ENCODE measurements around the gene VPREB1. TPM values are rescaled to one million over a fixed set of nuclear protein-coding genes. Genes with fewer than 3 reads are reported as not detected.

Gene VPREB1
- total RNA-seq, 1 donor from 2014 or later, result not detected

DNA sequence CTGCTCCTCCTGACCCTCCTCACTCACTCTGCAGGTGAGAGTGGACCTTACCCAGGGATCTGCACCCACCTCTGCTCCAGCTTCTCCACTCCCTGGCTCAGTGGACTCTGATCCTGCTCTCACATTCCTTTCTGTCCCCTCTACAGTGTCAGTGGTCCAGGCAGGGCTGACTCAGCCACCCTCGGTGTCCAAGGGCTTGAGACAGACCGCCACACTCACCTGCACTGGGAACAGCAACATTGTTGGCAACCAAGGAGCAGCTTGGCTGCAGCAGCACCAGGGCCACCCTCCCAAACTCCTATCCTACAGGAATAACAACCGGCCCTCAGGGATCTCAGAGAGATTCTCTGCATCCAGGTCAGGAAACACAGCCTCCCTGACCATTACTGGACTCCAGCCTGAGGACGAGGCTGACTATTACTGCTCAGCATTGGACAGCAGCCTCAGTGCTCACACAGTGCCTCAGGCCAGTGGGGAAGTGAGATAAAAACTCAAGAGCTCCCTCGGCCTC is 29.7 kb upstream of the VPREB1 start:
- Histone ChIP-seq H3K27me3 (ENCODE audit: insufficient read depth, low read length) (no peaks in the 10 kb centered on the region), H3K9me3 (ENCODE audit: insufficient read depth, low read depth, low read length) (no peaks in the 10 kb centered on the region), H3K4me3 (ENCODE audit: insufficient read depth, low read depth, low read length) (no peak overlapping the region), H3K4me1 (ENCODE audit: insufficient read depth, low read length) (peaks cover 12% of the 10 kb centered on the region), H3K27ac (ENCODE audit: low read depth, low read length) (no peak overlapping the region), H3K79me2 (ENCODE audit: insufficient read depth, low read length) (no peaks in the 10 kb centered on the region), H3K4me2 (ENCODE audit: low read length) (no peak overlapping the region), H2AFZ (ENCODE audit: low read depth, low read length) (no peak overlapping the region), H4K20me1 (ENCODE audit: insufficient read depth, low read length) (no peaks in the 10 kb centered on the region), H3K36me3 (ENCODE audit: insufficient read depth, low read length) (no peaks in the 10 kb centered on the region), H3K9ac (ENCODE audit: low read length) (no peak overlapping the region)
- H3K4me1 Mint-ChIP-seq (ENCODE audit: low read depth, unreplicated experiment), result peaks cover 3% of the 10 kb centered on the region
- DNase-seq (ENCODE audit: low read depth), result no peak
- peaks cover 2% of the 10 kb centered on the region for H3K9me3 Mint-ChIP-seq (ENCODE audit: unreplicated experiment)
- H3K4me3 Mint-ChIP-seq (ENCODE audit: unreplicated experiment), result no peak overlapping the region
- no peaks in the 10 kb centered on the region for H3K36me3 Mint-ChIP-seq (ENCODE audit: low read depth, unreplicated experiment)
- peaks cover 59% of the 10 kb centered on the region for H3K27me3 Mint-ChIP-seq (ENCODE audit: low read depth, unreplicated experiment)
- no peak overlapping the region for H3K27ac Mint-ChIP-seq (ENCODE audit: unreplicated experiment)
- TF ChIP-seq, protein P1, sequence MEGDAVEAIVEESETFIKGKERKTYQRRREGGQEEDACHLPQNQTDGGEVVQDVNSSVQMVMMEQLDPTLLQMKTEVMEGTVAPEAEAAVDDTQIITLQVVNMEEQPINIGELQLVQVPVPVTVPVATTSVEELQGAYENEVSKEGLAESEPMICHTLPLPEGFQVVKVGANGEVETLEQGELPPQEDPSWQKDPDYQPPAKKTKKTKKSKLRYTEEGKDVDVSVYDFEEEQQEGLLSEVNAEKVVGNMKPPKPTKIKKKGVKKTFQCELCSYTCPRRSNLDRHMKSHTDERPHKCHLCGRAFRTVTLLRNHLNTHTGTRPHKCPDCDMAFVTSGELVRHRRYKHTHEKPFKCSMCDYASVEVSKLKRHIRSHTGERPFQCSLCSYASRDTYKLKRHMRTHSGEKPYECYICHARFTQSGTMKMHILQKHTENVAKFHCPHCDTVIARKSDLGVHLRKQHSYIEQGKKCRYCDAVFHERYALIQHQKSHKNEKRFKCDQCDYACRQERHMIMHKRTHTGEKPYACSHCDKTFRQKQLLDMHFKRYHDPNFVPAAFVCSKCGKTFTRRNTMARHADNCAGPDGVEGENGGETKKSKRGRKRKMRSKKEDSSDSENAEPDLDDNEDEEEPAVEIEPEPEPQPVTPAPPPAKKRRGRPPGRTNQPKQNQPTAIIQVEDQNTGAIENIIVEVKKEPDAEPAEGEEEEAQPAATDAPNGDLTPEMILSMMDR (IDR thresholded peaks at IDR 0.05; ENCODE audit: insufficient read depth, low read depth, low read length), result no peak
- TF ChIP-seq EZH2 (IDR thresholded peaks at IDR 0.05; ENCODE audit: insufficient read depth, low read length), result no peak
- FAIRE-seq, result no peak

DNA sequence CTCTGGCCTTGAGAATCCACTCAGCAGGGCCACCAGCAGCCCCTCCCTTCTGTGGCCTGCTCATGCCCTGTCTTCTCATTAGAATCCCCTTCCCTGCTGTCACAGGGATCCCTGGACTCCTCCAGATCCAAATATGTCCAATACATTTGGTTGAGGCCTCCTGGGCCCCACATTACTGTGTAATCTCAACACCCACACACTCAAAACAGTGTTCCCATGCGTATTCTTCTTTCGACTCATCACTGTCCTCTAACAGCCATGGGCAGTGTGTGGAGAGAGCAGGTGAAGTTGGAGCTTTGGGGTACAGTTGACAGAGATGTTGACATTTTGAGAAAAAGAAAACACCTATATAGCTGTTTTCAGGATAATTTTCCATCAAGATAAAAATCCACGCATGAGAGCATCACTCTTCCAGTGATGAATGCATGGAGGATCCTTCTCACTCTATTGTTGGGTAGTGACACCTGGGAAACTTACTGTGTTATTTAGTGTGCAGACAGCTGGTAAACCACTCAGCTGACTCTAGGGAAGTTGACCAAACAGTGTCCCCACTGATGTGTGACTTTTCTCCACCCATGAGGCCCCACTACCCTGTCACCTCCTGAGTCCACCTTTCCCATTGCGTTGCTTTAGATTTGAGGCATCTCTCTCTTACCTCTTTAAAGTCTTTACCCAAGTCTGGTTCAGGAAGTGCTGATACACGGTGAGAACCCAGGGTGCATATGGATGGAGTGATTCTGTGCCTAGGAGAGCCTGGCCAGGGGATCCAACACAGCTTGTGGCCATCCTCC is 28.7 kb upstream of the VPREB1 start:
- no peaks in the 10 kb centered on the region for H3K27me3 ChIP-seq (ENCODE audit: insufficient read depth, low read length)

More for the DNA sequence above, 28.7 kb upstream of the VPREB1 start:
- H4K20me1 ChIP-seq (ENCODE audit: insufficient read depth, low read length), result no peaks in the 10 kb centered on the region
- H3K36me3 ChIP-seq (ENCODE audit: insufficient read depth, low read length), result no peaks in the 10 kb centered on the region
- no peak for TF ChIP-seq EZH2 (IDR thresholded peaks at IDR 0.05; ENCODE audit: insufficient read depth, low read length)
- TF ChIP-seq, protein P1 (IDR thresholded peaks at IDR 0.05; ENCODE audit: insufficient read depth, low read depth, low read length), result no peak
- H3K27ac ChIP-seq (ENCODE audit: low read depth, low read length), result no peak overlapping the region
- H3K4me3 ChIP-seq (ENCODE audit: insufficient read depth, low read depth, low read length), result no peak overlapping the region
- Mint-ChIP-seq H3K27ac (ENCODE audit: unreplicated experiment) (no peak overlapping the region), H3K27me3 (ENCODE audit: low read depth, unreplicated experiment) (peaks cover 59% of the 10 kb centered on the region), H3K4me1 (ENCODE audit: low read depth, unreplicated experiment) (no peaks in the 10 kb centered on the region), H3K36me3 (ENCODE audit: low read depth, unreplicated experiment) (no peaks in the 10 kb centered on the region), H3K4me3 (ENCODE audit: unreplicated experiment) (no peak overlapping the region), H3K9me3 (ENCODE audit: unreplicated experiment) (no peaks in the 10 kb centered on the region)
- H3K9me3 ChIP-seq (ENCODE audit: insufficient read depth, low read depth, low read length), result no peaks in the 10 kb centered on the region
- no peak for FAIRE-seq
- no peaks in the 10 kb centered on the region for H3K79me2 ChIP-seq (ENCODE audit: insufficient read depth, low read length)
- H2AFZ ChIP-seq (ENCODE audit: low read depth, low read length), result no peak overlapping the region
- DNase-seq (ENCODE audit: low read depth), result no peak
- H3K4me2 ChIP-seq (ENCODE audit: low read length), result no peak overlapping the region
- peaks cover 2% of the 10 kb centered on the region for H3K4me1 ChIP-seq (ENCODE audit: insufficient read depth, low read length)
- H3K9ac ChIP-seq (ENCODE audit: low read length), result no peak overlapping the region
